Motor neuron (in vitro differentiated cells): Measurements from ENCODE around the gene MLKL. TPM values are rescaled to one million over a fixed set of nuclear protein-coding genes. Genes with fewer than 3 reads are reported as not detected.

Experiments
- ATAC-seq, 8 experiments: fragments of 200-7000 bp; cut with Tn5 transposase; replicated peaks in 6 of 8; 2 replicates each; pipeline ENCODE4 v1.8.0; 2021; ENCODE audit warnings: mild to moderate bottlenecking in 8 of 8, moderate library complexity in 8 of 8
- H3K27ac ChIP-seq, 2 donors: fragments of 250-450 bp; sonication (Bioruptor Pico); 2 replicates each; pipeline ENCODE4 v1.9.0; 2021; ENCODE audit warnings: antibody characterized with exemption in 2 of 2, mild to moderate bottlenecking in 2 of 2, moderate library complexity in 1 of 2
- H3K4me1 ChIP-seq, 2 donors: fragments of 250-450 bp; sonication (Bioruptor Pico); replicated peaks in 1 of 2; 2 replicates each; pipeline ENCODE4 v1.6.1; 2021; ENCODE audit warnings: antibody characterized with exemption in 2 of 2, mild to moderate bottlenecking in 2 of 2, moderate library complexity in 1 of 2
- H3K4me3 ChIP-seq, 5 donors: fragments of 250-450 bp; sonication (Bioruptor Pico); 2 replicates each; pipeline ENCODE4 v1.9.0; 2021; ENCODE audit warnings: antibody characterized with exemption in 5 of 5, mild to moderate bottlenecking in 5 of 5, moderate library complexity in 4 of 5
- WGBS, 10 experiments: fragments of 450-650 bp; shearing (Covaris generic); methylation state at CpG; one replicate each; pipeline ENCODE4 v1.0.0; 2022; 5-methylcytosine and 5-hydroxymethylcytosine counted together
- in situ Hi-C, 9 experiments: fragments of 400-800 bp; cut with MboI; loops; one replicate each; pipeline ENCODE4 v1.15.0; 2021; ENCODE audit warnings: low sequenced_read_pairs in 9 of 9, low pct_unique_long_range_greater_than_20kb in 2 of 9; ENCODE audit not compliant: unreplicated experiment in 9 of 9
- total RNA-seq, 8 experiments: library from RNA; unstranded; fragments of 300-600 nt; gene quantifications; 2 replicates each; pipeline versions ENCODE4 v1.2.3 to v1.2.4, GENCODE V29; 2022

Gene MLKL
- total RNA-seq, 8 experiments from 2014 or later: 0.21 to 6.3 (median 1.2) TPM; not detected in 1

DNA sequence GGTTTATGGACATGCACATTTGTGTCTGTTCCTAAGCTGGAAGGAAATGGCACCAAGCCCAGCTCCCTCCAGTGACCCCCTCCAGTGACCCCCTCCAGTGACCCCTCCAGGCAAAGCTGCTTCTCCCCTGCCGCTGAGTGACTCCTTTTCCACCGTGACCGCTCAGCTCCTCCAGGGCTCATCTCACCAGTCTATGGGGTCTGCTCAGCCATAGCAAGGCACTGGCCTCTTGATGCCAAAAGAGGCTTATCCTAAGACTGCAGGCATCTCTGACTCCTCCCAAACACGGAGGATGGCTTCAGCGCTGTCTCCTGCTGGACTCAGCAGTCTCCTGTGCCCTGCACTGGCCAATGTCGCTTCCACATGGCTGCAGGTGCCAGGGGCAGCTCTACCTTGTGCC is 38.6 kb upstream of the MLKL start:
- in situ Hi-C loops: no loop called here
- 83 to 100% (median 85%) methylated on average over 1 to 3 of the region's 6 CpGs; no CpG with 5 or more reads in 7 of the 10 experiments for WGBS, 10 experiments

DNA sequence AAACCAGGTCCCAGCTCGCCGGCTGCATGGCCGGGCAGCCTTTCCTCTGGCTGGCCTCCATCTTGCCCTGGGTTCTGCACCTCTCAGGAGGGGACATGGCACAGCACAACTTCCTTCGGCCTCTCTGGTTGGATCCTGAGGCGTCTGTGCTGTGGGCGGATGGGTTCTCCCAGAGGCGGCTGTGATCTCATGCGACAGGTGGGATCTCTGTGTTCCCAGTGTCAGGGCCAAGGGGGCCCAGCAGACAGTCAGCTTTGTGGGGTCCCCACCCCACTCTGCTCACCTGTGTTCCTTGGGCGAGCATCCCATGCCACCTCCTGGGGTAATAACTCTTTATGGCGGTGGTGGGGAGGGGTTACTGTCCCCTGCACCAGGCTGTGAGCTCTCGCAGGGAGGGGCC is 38.2 kb upstream of the MLKL start:
- H3K4me3 ChIP-seq: no peak overlapping the region
- ATAC-seq: no peak
- WGBS, 10 experiments: 50% methylated on average over 2 of the region's 11 CpGs; no CpG with 5 or more reads in 9 of the 10 experiments
- in situ Hi-C loops: no loop called here
- no peak overlapping the region for H3K27ac ChIP-seq
- no peaks in the 10 kb centered on the region for H3K4me1 ChIP-seq

More for the DNA sequence above, 38.6 kb upstream of the MLKL start:
- Histone ChIP-seq H3K27ac (no peak overlapping the region), H3K4me3 (no peak overlapping the region), H3K4me1 (no peaks in the 10 kb centered on the region)
- no peak for ATAC-seq

DNA sequence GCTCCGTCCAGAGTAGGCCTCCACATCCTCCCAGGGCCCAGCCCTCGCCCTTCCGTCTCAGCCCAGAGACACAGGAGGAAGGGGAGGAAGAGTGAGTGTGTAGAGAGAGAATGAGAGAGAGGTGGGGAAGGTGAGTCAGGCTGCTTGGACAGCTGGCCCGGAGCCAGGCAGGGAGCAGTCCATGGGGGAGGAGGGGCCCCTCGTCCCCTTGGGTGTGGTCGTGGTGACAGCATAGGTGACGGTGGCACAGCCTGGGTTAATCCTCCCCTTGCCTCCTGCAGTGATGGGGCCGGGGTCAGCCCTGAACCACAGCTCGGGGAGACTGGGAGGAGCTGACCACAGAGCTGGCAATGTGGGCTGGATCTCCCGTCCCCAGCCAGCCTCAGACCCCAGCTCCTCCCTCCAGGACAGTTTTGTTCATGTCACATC is 37.5 kb upstream of the MLKL start:
- H3K4me3 ChIP-seq: no peak overlapping the region
- peak; percentile 18 to 83 (median 59) for ATAC-seq
- H3K4me1 ChIP-seq: no peaks in the 10 kb centered on the region
- 33 to 55% (median 40%) methylated on average over 1 to 8 of the region's 10 CpGs; no CpG with 5 or more reads in 7 of the 10 experiments for WGBS, 10 experiments
- H3K27ac ChIP-seq: no peak overlapping the region
- in situ Hi-C loops: no loop called here

DNA sequence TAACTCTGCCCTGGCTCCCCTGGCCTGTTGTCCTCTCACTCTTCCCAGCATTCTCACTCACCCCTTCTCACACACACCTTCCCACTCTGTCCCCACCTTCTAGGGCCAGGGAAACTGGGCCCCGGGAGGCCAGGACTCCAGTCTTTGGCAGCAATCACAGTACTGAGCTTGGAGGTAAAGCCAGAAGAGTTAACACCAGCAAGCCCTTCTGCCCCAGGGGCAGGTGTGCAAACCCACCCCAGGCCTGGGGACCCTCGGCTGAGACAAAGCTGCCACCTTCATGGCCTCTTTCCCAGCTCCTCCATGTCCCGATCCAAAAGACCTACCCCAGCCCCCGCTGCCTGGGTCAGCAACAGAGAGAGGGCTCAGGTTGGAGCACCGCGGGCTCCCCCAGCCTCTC is 36.9 kb upstream of the MLKL start:
- Histone ChIP-seq H3K27ac (no peak overlapping the region), H3K4me1 (no peaks in the 10 kb centered on the region), H3K4me3 (no peak overlapping the region)
- in situ Hi-C loops: no loop called here
- ATAC-seq: no peak
- WGBS, 10 experiments: 0 to 60% (median 47%) methylated on average over 1 of the region's 6 CpGs; no CpG with 5 or more reads in 6 of the 10 experiments

DNA sequence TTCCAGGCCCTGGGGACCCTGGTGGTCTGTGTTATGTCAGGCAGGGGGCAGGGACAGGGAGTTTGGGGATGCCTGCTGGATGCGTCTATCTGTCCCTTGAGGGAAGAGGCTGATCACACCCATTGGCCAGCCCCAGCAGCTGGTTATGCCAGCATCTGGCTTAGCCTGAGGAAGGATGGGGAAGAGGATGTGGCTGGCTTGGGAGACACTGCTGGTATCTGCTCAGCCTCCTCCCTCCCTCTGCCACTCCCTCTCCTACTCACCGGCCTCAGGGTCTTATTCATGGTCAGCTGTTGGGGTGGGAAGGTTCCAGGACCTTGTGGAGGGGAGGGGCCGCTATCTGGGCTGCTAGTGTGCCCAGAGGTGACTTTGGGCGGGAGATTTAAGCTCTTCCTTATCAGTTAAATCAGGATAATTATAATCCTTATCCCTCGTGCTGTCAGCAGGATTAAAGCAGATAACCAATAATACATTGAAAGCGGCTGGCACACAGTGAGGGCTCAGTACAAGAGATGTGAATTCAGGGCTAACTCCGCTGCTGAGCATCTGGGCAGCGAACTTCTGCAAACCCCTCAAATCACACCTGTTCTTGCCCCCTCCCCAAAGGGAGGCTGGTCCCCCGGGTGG is 36.0 kb upstream of the MLKL start:
- 40 to 50% methylated on average over 1 to 2 of the region's 9 CpGs; no CpG with 5 or more reads in 8 of the 10 experiments for whole genome bisulfite sequencing, 10 experiments
- H3K4me1 ChIP-seq: no peaks in the 10 kb centered on the region
- no peak overlapping the region for H3K27ac ChIP-seq
- in situ Hi-C loops: no loop called here
- ATAC-seq: peak in 2 of 8 experiments; percentile 21 to 67
- no peak overlapping the region for H3K4me3 ChIP-seq

DNA sequence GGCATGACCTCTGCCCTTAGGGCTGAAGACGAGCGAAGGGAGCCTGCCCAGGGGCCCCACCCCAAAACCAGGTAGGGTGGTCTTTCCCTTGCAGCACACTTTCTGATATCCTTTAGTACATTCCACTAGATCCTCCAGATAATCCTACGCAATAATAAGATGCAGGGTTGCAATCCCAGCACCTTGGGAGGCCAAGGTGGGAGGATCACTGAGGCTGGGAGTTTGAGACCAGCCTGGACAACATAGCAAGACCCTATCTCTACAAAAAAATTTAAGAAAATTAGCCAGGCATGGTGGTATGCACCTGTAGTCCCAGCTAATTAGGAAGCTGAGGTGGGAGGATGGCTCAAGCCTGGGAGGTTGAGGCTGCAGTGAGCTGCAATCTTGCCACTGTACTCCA is 34.9 kb upstream of the MLKL start:
- H3K4me1 ChIP-seq: no peaks in the 10 kb centered on the region
- H3K4me3 ChIP-seq: no peak overlapping the region
- WGBS, 10 experiments: 100% methylated on average over 1 of the region's 3 CpGs; no CpG with 5 or more reads in 7 of the 10 experiments
- ATAC-seq: no peak
- in situ Hi-C loops: no loop called here
- H3K27ac ChIP-seq: no peak overlapping the region

DNA sequence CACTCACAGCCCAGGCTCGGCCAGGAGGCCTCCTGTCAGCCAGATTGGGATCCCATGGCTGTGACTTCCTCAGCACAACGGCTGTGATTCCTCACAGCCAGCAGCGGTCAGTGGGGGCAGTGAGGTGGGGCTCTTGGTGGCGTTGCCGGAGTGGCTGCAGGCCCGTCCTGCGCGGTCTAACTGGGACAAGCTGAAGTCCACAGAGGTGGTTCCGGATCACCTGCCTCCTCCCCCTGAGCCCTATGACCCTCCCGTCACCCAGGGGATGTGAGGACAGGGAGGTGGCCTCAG is 34.4 kb upstream of the MLKL start:
- Histone ChIP-seq H3K27ac (no peak overlapping the region), H3K4me3 (no peak overlapping the region), H3K4me1 (no peaks in the 10 kb centered on the region)
- in situ Hi-C loops: no loop called here
- peak in 1 of 8 experiments; percentile 16 for ATAC-seq
- WGBS, 10 experiments: 60 to 97% (median 83%) methylated on average over 1 to 8 of the region's 10 CpGs; no CpG with 5 or more reads in 6 of the 10 experiments

DNA sequence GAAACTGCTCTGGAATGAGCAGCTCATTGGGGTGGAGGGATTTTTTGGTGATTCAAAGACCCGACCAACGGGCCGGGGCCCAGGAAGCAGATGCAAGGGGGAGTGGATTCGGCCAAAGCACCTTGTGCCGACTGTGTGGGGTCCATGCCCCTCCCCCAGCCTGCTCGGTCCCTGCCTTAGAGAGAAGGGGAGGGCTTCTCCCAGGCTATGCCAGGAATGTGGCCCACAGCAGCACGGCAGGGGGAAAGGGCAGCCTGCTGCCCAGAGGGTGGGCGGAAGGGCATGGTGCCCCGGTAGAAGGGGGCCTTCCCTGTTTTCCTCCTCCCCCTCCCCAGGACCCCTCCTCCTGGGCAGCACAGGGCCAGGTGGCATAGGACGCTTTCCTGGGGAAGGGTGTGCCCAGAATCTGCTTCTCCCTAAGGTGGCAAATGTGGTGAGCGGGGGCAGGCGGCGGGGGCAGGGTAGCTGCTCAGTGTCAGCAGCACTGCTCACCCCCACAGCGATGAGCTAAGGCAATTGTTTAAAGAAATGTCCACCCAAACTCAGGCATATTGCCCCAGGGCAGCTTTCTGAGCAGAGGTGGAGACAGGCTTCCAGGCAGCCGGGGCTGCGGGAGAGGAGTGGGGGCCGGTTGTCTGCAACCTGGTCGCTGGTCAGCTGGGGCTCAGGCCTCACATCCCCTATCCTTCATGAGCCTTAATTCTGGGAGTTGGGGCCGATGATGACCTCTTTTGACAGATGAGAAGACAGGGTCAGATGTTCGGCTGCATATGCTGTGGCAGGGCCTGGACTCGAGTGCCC is 33.9 kb upstream of the MLKL start:
- ATAC-seq: peak in 3 of 8 experiments; percentile 33 to 67 (median 65)
- 40 to 94% (median 67%) methylated on average over 1 to 5 of the region's 21 CpGs; no CpG with 5 or more reads in 5 of the 10 experiments for WGBS, 10 experiments
- in situ Hi-C loops: no loop called here
- Histone ChIP-seq H3K4me3 (no peak overlapping the region), H3K4me1 (no peaks in the 10 kb centered on the region), H3K27ac (no peak overlapping the region)

DNA sequence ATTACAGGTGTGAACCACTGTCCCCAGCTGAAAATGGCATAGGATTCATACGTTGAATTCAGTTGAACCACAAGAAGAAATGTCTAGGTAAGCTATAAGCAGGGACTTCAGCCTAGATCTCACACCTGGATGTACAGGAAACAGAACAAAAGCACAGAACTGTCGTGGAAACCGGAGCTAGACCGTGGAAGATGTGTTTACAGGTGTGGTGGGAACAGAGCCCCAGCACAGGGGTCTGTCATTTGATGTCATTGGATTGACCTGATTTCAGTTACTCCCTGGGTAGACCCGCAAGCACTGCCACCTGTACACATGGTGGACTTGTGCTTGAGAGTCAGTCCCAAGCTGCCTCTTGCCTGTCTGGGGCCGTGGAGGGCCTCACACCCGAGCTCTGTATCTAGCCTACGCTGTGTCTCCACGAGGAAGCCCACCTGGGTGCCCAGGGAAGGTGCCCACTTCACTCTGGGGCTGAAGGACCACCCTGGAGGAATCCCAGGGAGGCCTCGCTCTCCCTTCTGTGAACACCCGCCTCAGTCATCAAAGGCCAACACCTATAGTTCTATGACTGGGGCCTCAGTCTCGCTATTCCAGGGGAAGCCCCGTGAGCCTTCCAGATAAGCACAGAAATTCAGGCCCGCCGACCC is 32.2 kb upstream of the MLKL start:
- 0 to 88% (median 77%) methylated on average over 1 to 6 of the region's 15 CpGs; no CpG with 5 or more reads in 5 of the 10 experiments for WGBS, 10 experiments
- H3K27ac ChIP-seq: no peak overlapping the region
- in situ Hi-C loops: no loop called here
- ATAC-seq: no peak
- H3K4me1 ChIP-seq: no peaks in the 10 kb centered on the region
- H3K4me3 ChIP-seq: no peak overlapping the region

DNA sequence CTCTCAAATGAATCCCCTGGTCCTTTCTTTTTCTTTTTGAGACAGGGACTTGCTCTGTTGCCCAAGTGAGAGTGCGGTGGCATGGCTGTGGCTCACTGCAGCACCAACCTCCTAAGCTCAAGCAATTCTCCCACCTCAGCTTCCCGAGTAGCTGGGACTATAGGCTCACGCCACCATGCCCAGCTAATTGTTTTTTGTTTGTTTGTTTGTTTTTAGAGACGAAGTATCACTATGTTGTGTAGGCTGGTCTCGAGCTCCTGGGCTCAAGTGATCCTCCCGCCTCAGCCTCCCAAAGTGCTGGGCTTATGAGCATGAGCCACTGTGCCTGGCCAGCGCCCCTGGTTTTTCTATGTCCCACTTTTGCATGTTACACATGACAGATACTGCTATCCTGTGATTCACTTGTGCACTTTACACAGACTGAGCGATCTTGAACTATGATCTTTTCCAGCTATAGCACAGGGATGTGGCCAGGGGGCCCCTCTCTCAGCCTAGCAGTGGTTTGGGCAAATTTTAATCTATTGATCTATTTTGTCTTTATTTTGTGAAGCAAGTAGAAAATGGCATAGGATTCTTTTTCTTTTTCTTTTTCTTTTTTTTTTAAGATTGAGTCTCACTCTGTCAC is 31.3 kb upstream of the MLKL start:
- WGBS, 10 experiments: 44 to 100% (median 76%) methylated on average over 2 to 8 of the region's 8 CpGs
- ATAC-seq: no peak
- Histone ChIP-seq H3K27ac (no peak overlapping the region), H3K4me3 (no peak overlapping the region), H3K4me1 (no peaks in the 10 kb centered on the region)
- in situ Hi-C loops: no loop called here

DNA sequence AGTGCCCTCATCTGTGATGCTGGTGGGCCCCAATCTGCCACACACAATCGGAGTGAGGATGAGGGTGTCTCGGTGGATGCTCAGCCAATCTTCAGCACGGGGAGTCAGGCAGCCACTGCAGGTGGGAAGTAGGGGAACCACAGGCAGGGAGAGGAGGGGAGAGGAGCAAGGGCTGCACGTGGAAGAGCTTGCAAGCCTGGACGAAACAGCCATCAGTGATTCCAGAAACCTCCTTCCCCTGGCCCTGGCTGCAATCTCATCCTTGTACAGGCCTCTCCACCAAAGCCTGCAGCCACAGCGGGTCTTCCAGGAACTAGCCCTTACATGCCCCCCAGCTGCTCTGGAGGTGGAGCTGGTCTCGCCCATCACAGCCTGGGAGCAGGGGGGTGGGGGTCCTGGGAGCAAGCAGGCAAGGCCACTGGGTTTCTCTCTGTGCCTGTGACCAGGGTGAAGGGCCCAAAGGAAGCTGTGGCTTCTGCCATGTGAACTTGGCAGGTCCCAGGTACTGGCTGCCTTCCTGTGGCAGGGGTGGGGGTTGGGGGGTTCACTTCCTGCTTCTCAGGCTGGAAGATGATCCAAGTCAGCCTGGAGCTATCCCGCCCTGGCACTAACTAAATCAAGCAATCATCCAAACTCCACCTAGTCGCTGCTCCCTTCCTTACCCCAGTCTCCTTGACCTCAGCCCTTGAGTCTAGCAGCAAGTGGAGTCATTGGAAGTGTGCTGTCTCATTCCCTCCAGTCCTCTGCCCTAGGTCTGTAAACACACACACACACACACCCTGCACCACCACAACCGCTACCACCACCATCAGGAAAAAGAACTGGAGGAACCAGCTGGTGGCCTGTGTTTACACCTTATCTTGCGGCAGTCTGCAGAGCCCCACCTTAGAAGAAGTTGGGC is 29.4 kb upstream of the MLKL start:
- Histone ChIP-seq H3K4me3 (no peak overlapping the region), H3K4me1 (no peaks in the 10 kb centered on the region), H3K27ac (no peak overlapping the region)
- peak in 4 of 8 experiments; percentile 2 to 63 (median 46) for ATAC-seq
- in situ Hi-C loops: no loop called here
- 20 to 100% (median 75%) methylated on average over 1 to 7 of the region's 11 CpGs; no CpG with 5 or more reads in 1 of the 10 experiments for WGBS, 10 experiments

DNA sequence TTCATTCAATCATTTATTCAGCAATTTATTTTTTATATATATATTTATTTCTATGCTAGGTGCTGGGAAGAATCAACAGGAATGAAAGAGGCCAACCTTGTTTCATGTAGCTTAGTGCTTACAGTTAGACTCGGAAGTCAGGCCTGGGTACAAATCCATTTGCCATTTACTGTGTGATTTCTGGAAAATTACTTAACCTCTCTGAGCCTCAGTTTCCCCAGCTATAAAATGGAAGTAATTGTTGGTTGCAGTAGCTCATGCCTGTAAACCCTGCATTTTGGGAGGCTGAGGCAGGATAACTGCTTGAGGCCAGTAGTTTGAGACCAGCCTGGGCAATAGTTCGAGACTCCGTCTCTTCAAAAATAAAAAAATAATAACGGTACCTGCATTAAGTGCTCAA is 27.2 kb upstream of the MLKL start:
- in situ Hi-C loops: no loop called here
- Histone ChIP-seq H3K4me1 (peaks cover 10% of the 10 kb centered on the region in 2 donors), H3K4me3 (no peak overlapping the region), H3K27ac (no peak overlapping the region)
- 89 to 100% (median 92%) methylated on average over 1 to 4 of the region's 4 CpGs; no CpG with 5 or more reads in 3 of the 10 experiments for WGBS, 10 experiments
- ATAC-seq: no peak
